Glutamatergic neuron (in vitro differentiated cells): ENCODE results near the gene MFSD6. TPM values are rescaled to one million over a fixed set of nuclear protein-coding genes. Genes with fewer than 3 reads are reported as not detected.
"Not testable (repeated sequence)": the region's sequence is repeated elsewhere in the genome, so short reads cannot be mapped to it uniquely, and the experiment has no call there.

Source experiments
- DNase-seq: peaks from one replicate; pipeline ENCODE4 v3.0.0; 2022
- H3K27ac Mint-ChIP-seq: one replicate; pipeline ENCODE4 v1.8.0; 2020; ENCODE audit warnings: mild to moderate bottlenecking, mixed read lengths, inconsistent platforms; ENCODE audit not compliant: unreplicated experiment
- H3K27me3 Mint-ChIP-seq: one replicate; pipeline ENCODE4 v1.8.0; 2020; ENCODE audit warnings: mild to moderate bottlenecking, moderate library complexity, mixed read lengths, inconsistent platforms; ENCODE audit not compliant: unreplicated experiment
- H3K36me3 Mint-ChIP-seq: one replicate; pipeline ENCODE4 v1.8.0; 2020; ENCODE audit warnings: mild to moderate bottlenecking, mixed read lengths, inconsistent platforms; ENCODE audit not compliant: unreplicated experiment
- H3K4me1 Mint-ChIP-seq: one replicate; pipeline ENCODE4 v1.8.0; 2020; ENCODE audit warnings: mild to moderate bottlenecking, low read depth, mixed read lengths, inconsistent platforms; ENCODE audit not compliant: unreplicated experiment
- H3K4me3 Mint-ChIP-seq: one replicate; pipeline ENCODE4 v1.8.0; 2020; ENCODE audit warnings: mild to moderate bottlenecking, mixed read lengths, inconsistent platforms; ENCODE audit not compliant: unreplicated experiment
- H3K9me3 Mint-ChIP-seq: one replicate; pipeline ENCODE4 v1.8.0; 2020; ENCODE audit warnings: mild to moderate bottlenecking, moderate library complexity, mixed read lengths, inconsistent platforms; ENCODE audit not compliant: unreplicated experiment
- CTCF ChIP-seq: fragments of 200-600 bp; sonication (generic); IDR thresholded peaks from one replicate; pipeline ENCODE4 v1.5.0; 2021; ENCODE audit not compliant: partially characterized antibody, unreplicated experiment
- total RNA-seq: library from RNA; stranded (reverse); fragmentation: NEBNext Ultra II Directional; extraction: Animal tissue kit (Norgen Biotek cat#: 25700); gene quantifications from one replicate; pipeline ENCODE4 v1.2.1, GENCODE V29; 2021; ENCODE audit not compliant: unreplicated experiment

MFSD6 gene
- total RNA-seq, 1 donor from 2014 or later, result 31.0 TPM

- Mint-ChIP-seq H3K4me1 (peaks cover 10% of the 10 kb centered on the region), H3K27me3 (no peaks in the 10 kb centered on the region), H3K27ac (no peak overlapping the region), H3K9me3 (peaks cover 1% of the 10 kb centered on the region), H3K36me3 (peaks cover 24% of the 10 kb centered on the region), H3K4me3 (no peak overlapping the region)
- no peak for TF ChIP-seq CTCF
- DNase-seq, result no peak
Measured at GRCh38 chr2:190493095-190493494, 84.9 kb downstream of the MFSD6 start.

- H3K27ac Mint-ChIP-seq, DNase-seq, H3K27me3 Mint-ChIP-seq, H3K4me3 Mint-ChIP-seq, H3K9me3 Mint-ChIP-seq, H3K4me1 Mint-ChIP-seq: not testable (repeated sequence)
- H3K36me3 Mint-ChIP-seq, result peaks cover 24% of the 10 kb centered on the region
Measured at GRCh38 chr2:190494600-190495227, 86.6 kb downstream of the MFSD6 start.

GRCh38 chr2:190497428-190497827, 89.3 kb downstream of the MFSD6 start:
- no peak overlapping the region for H3K4me3 Mint-ChIP-seq
- no peak for DNase-seq
- peaks cover 8% of the 10 kb centered on the region for H3K36me3 Mint-ChIP-seq
- no peak for TF ChIP-seq CTCF
- H3K27ac Mint-ChIP-seq, result no peak overlapping the region
- H3K27me3 Mint-ChIP-seq, result no peaks in the 10 kb centered on the region
- peaks cover 1% of the 10 kb centered on the region for H3K9me3 Mint-ChIP-seq
- H3K4me1 Mint-ChIP-seq, result no peaks in the 10 kb centered on the region

GRCh38 chr2:190499273-190499672, 91.1 kb downstream of the MFSD6 start:
- Mint-ChIP-seq H3K4me3 (no peak overlapping the region), H3K27ac (no peak overlapping the region), H3K9me3 (peaks cover 1% of the 10 kb centered on the region), H3K36me3 (no peaks in the 10 kb centered on the region), H3K4me1 (peaks cover 7% of the 10 kb centered on the region), H3K27me3 (no peaks in the 10 kb centered on the region)
- no peak for TF ChIP-seq CTCF
- no peak for DNase-seq

- DNase-seq, result no peak
- Mint-ChIP-seq H3K4me1 (peaks cover 7% of the 10 kb centered on the region), H3K27me3 (no peaks in the 10 kb centered on the region), H3K27ac (no peak overlapping the region), H3K4me3 (no peak overlapping the region), H3K9me3 (no peaks in the 10 kb centered on the region), H3K36me3 (no peaks in the 10 kb centered on the region)
- TF ChIP-seq CTCF, result no peak
Measured at GRCh38 chr2:190500054-190500502, 91.9 kb downstream of the MFSD6 start.
